T47D (cell line): ENCODE measurements around the gene TRIM2.

Experiments
- DNase-seq, 2 experiments: peaks; one replicate each; pipeline versions ENCODE4 v3.0.0 to v3.0.0-alpha.2; 2011 to 2012; ENCODE audit warnings: low read depth in 1 of 2, low spot score in 1 of 2
- JUND ChIP-seq: IDR thresholded peaks from 2 replicates; pipeline ENCODE4 v1.6.1; 2012; ENCODE audit warnings: low read depth
- in situ Hi-C: cut with HindIII; loops from 2 replicates; pipeline ENCODE4 v1.10.0; 2016; ENCODE audit warnings: low sequenced_read_pairs, low pct_unique_long_range_greater_than_20kb

TRIM2 gene

DNA sequence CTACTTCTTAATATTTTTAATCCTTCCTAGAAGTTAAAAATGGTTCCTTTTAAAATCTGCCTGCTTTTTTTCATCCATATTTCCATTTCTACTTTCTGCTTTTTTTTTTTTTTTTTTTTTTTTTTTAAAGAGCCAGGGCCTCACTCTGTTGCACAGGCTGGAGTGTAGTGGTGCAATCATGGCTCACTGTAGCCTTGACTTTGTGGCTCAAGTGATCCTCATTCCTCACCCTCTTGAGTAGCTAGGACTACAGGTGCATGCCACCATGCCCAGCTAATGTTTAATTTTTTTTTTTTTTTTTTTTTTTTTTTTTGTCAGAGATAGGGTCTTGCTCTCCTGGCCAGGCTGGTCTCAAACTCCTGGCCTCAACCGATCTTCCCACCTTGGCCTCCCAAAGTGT is 179.9 kb downstream of the TRIM2 start:
- TF ChIP-seq JUND = no peak
- DNase-seq = no peak
- in situ Hi-C loops = no loop called here

DNA sequence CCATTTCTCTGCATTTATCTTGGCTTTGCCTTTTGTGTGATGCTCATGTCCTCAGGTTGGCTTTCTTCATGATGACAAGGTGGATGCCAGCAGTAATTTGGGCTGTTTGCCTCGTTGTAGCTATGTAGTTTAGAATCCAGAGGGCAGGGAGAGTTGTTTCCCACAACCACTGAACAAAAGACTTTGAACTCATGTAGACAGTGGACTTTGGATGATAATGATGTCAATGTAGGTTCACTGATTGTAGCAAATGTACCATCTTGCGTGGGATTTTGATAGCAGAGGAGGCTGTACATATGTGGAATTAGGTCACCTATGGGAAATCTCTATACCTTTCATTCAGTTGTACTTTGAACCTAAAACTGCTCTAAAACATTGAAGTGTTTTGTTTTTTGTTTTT is 181.5 kb downstream of the TRIM2 start:
- in situ Hi-C loops = no loop called here
- DNase-seq = no peak
- no peak for TF ChIP-seq JUND

DNA sequence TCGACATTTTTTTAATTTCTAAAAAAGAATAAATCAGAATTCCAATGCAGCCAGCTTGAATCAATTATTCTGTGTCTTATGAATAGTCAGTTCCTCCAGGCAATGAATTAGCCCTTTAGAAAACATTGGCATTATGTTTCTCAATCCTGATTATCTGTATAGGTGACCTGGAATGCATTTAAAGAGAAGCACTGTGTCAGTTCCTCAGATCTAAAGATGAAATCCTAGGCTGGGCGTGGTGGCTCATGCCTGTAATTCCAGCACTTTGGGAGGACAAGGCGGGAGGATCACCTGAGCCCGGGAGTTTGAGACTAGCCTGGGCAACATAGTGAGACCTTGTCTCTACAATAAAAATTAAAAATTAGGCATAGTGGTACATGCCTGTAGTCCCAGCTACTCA is 183.7 kb downstream of the TRIM2 start:
- in situ Hi-C loops = no loop called here
- no peak for DNase-seq
- no peak for TF ChIP-seq JUND
